Mesenteric fat pad (tissue), 1 donor: ENCODE results near the gene C22orf23. TPM values are rescaled to one million over a fixed set of nuclear protein-coding genes. Genes with fewer than 3 reads are reported as not detected.
"Not testable (repeated sequence)": the region's sequence is repeated elsewhere in the genome, so short reads cannot be mapped to it uniquely, and the experiment has no call there.

Source experiments
- DNase-seq: peaks from one replicate; pipeline ENCODE4 v3.0.0-alpha.2; 2020; ENCODE audit warnings: low spot score
- total RNA-seq: library from RNA; stranded (reverse); fragmentation: NEBNext Ultra II Directional; extraction: Animal tissue kit (Norgen Biotek cat#: 25700); gene quantifications from one replicate; pipeline ENCODE4 v1.2.1, GENCODE V29; 2021
- donor health status: DM: yes; HTN: yes; CAD: no.

C22orf23 gene
- total RNA-seq, 1 donor from 2014 or later = not detected

DNA sequence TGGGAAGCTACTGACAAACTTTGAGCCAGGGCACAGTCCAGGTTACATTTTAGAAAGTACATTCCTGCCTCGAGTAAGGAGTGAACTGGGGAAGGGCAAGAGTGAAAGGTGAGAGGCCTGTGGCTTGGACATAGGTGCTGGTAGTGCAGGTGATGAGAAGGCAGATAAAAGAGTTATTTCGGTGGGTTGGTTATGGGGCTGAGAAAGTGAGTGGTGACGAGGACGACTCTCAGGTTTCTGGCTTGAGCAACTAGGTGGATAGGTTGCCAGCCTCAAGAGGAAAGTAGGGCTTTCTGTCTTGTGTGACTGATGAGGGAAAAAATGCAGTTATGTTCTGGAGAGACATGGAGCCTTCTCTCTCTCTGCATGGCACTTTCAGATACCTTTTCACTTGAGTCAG, 3.8 kb upstream of the C22orf23 start:
- no peak for DNase-seq

- not testable (repeated sequence) for DNase-seq
These were observed 2.5 kb upstream of the C22orf23 start for GRCh38 chr22:37955825-37956397.

DNA sequence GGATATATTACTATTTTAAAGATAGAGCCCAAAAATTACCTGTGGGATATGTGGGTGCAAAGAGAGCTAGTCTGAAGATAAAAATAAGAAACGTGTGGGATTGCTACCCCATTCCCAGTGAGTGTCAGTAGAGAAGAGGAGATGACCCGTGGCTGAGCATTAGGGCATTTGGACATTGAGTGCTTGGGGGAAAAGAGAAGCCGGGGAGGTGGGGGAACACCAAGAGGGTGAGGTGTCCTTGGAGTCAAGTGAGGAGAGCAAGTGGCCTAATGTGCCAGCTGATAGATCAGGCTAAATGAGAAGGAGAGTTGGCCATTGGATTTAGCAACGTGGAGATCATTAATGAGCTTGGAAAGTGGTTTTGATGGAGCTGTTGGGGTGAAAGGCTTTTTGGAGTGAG, 1.3 kb upstream of the C22orf23 start:
- no peak for DNase-seq

GRCh38 chr22:37953062-37953436, 352 bp downstream of the C22orf23 start:
- DNase-seq = no peak

GRCh38 chr22:37952629-37953028, 772 bp downstream of the C22orf23 start:
- not testable (repeated sequence) for DNase-seq

- no peak for DNase-seq
These were observed 2.1 kb downstream of the C22orf23 start for GRCh38 chr22:37951305-37951704.

- DNase-seq = not testable (repeated sequence)
These were observed 6.1 kb downstream of the C22orf23 start for GRCh38 chr22:37947142-37947795.

GRCh38 chr22:37944423-37944822, 9.0 kb downstream of the C22orf23 start:
- DNase-seq = not testable (repeated sequence)

DNA sequence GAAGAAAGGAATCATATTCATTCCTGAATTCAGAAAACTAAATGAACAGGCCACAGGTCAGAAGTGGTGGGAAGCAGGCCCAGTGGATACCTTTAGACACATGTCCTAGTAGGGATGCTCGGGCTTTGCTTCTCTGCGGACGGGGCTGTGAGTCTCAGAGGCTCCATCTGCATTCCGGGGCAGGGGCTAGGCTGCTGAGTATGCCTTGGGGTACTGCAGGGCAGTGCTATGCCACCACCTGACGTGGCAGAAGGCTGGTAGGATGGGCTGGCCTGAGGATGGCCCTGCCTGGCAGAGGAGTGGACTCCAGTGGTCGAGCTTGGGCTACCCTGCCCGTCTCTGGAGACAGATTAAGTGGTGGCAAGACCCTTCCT, 9.6 kb downstream of the C22orf23 start:
- no peak for DNase-seq

- DNase-seq = no peak
These were observed 10.1 kb downstream of the C22orf23 start for GRCh38 chr22:37943136-37943824.

DNA sequence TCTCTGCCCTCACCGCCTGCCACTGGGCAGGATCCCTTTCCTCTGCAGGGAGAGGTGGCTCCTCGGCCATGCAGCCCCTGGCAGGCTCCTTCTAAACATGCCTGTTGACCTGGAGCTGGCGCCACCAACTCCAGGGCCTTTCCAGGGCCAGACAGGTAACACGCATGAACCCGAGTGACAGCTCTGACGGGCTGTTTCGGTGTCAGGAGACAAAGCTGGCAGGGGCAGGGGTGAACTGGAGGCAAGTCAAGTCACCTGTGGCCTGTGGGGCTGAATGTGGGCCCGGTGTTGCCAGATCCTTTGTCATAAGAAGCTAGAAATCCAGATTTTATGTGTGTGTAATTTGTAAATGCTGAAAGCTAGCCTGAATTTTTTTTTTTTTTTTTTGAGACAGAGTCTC, 11.3 kb downstream of the C22orf23 start:
- no peak for DNase-seq

- no peak for DNase-seq
These were observed 12.6 kb downstream of the C22orf23 start for GRCh38 chr22:37940698-37941376.

GRCh38 chr22:37933711-37934376, 19.6 kb downstream of the C22orf23 start:
- DNase-seq = peak; percentile 97

GRCh38 chr22:37932821-37933578, 20.4 kb downstream of the C22orf23 start:
- DNase-seq = no peak

DNA sequence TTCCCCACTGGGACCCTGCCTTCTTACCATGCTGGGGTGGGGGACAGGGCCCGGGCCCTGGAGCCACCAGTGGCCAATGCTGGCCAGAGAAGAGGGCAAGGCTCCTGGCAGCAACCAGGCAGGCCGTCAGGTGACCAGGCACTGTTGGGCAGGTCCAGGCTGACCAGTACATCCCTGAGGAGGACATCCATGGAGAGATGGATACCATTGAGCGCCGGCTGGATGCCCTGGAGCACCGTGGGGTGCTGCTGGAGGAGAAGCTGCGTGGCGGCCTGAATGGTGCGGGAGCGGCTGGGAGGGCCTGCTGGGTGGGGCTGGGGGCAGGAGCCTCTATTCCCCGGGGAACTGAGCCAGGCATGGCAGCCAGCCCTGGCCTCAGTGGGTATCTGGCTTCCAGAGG, 21.0 kb downstream of the C22orf23 start:
- no peak for DNase-seq

GRCh38 chr22:37931893-37932389, 21.5 kb downstream of the C22orf23 start:
- no peak for DNase-seq

- no peak for DNase-seq
These were observed 22.4 kb downstream of the C22orf23 start for GRCh38 chr22:37930952-37931440.

GRCh38 chr22:37930270-37930951, 23.0 kb downstream of the C22orf23 start:
- no peak for DNase-seq

- no peak for DNase-seq
These were observed 24.0 kb downstream of the C22orf23 start for GRCh38 chr22:37929390-37929789.

GRCh38 chr22:37927637-37927936, 25.8 kb downstream of the C22orf23 start:
- DNase-seq = no peak
